ENCODE data around the gene RAB11FIP4.

DNA sequence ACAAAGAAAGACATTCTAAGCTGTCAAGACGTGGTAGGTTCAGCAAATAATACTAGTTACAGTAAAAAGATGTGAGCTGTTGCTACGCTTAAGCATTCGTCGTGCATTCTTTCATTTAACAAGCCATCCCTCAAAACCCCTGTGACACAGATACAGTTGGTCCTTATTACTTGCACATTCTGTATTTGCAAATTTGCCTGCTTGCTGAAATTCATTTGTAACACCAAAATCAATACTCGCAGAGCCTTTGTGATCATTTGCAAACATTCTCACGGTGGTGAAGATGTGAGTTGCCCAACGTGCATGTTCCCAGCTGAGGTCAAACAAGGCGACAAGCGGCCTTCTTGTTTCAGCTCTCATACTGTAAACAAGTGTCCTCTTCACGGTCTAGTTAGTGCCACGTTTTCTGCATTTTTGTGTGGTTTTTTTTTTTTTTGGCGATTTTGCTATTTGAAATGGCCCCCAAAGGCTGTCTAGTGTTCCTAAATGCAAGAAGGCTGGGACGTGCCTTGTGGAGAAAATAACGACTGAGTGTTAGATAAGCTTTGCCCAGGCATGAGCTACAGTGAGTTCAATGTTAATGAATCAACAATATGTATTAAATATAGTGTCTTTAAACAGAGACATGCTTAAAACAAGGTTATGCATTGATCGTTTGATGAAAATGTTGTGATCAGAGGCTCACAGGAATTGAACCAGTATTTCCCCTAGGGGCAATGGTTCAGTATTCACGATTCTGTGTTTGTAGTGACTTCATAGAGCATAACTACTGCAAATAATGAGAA lies 84.1 kb downstream of the RAB11FIP4 start:
- TF ChIP-seq POLR2A (IDR thresholded peaks at IDR 0.05): no peak
- TF ChIP-seq, protein P1, sequence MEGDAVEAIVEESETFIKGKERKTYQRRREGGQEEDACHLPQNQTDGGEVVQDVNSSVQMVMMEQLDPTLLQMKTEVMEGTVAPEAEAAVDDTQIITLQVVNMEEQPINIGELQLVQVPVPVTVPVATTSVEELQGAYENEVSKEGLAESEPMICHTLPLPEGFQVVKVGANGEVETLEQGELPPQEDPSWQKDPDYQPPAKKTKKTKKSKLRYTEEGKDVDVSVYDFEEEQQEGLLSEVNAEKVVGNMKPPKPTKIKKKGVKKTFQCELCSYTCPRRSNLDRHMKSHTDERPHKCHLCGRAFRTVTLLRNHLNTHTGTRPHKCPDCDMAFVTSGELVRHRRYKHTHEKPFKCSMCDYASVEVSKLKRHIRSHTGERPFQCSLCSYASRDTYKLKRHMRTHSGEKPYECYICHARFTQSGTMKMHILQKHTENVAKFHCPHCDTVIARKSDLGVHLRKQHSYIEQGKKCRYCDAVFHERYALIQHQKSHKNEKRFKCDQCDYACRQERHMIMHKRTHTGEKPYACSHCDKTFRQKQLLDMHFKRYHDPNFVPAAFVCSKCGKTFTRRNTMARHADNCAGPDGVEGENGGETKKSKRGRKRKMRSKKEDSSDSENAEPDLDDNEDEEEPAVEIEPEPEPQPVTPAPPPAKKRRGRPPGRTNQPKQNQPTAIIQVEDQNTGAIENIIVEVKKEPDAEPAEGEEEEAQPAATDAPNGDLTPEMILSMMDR (IDR thresholded peaks at IDR 0.05): no peak
- no peak for TF ChIP-seq EP300 (IDR thresholded peaks at IDR 0.05)
